Measurements from ENCODE around the gene CADPS2.

The CADPS2 gene

GRCh38 chr7:122695816-122696215, 190.4 kb downstream of the CADPS2 start:
- WGBS, 2 experiments, result 73 to 94% methylated on average over 1 of the region's 1 CpG
- no peak overlapping the region for H3K4me3 ChIP-seq (ENCODE audit: insufficient read depth, low read depth, low read length)

GRCh38 chr7:122694697-122695096, 191.6 kb downstream of the CADPS2 start:
- H3K4me3 ChIP-seq (ENCODE audit: insufficient read depth, low read depth, low read length), result no peak overlapping the region
- no peaks in the 10 kb centered on the region for H3K27me3 ChIP-seq (ENCODE audit: control insufficient read depth, insufficient read depth, low read length, poor library complexity, severe bottlenecking)
- no peaks in the 10 kb centered on the region for H3K36me3 ChIP-seq (ENCODE audit: control insufficient read depth, insufficient read depth, low read length)
- H3K4me1 ChIP-seq (ENCODE audit: control insufficient read depth, insufficient read depth, low read length), result no peaks in the 10 kb centered on the region
- H3K9me3 ChIP-seq (ENCODE audit: control insufficient read depth, low read length), result no peaks in the 10 kb centered on the region
- 77 to 100% methylated on average over 2 of the region's 2 CpGs for WGBS, 2 experiments
- no peak overlapping the region for H3K27ac ChIP-seq (ENCODE audit: insufficient read depth, low read depth, low read length, poor library complexity, severe bottlenecking)

More at GRCh38 chr7:122695816-122696215, 190.4 kb downstream of the CADPS2 start:
- no peaks in the 10 kb centered on the region for H3K27me3 ChIP-seq (ENCODE audit: control insufficient read depth, insufficient read depth, low read length, poor library complexity, severe bottlenecking)
- H3K27ac ChIP-seq (ENCODE audit: insufficient read depth, low read depth, low read length, poor library complexity, severe bottlenecking), result no peak overlapping the region
- H3K4me1 ChIP-seq (ENCODE audit: control insufficient read depth, insufficient read depth, low read length), result no peaks in the 10 kb centered on the region
- no peaks in the 10 kb centered on the region for H3K9me3 ChIP-seq (ENCODE audit: control insufficient read depth, low read length)
- no peaks in the 10 kb centered on the region for H3K36me3 ChIP-seq (ENCODE audit: control insufficient read depth, insufficient read depth, low read length)

- H3K4me1 ChIP-seq (ENCODE audit: control insufficient read depth, insufficient read depth, low read length), result no peaks in the 10 kb centered on the region
- no peaks in the 10 kb centered on the region for H3K9me3 ChIP-seq (ENCODE audit: control insufficient read depth, low read length)
- H3K4me3 ChIP-seq (ENCODE audit: insufficient read depth, low read depth, low read length), result no peak overlapping the region
- no peak overlapping the region for H3K27ac ChIP-seq (ENCODE audit: insufficient read depth, low read depth, low read length, poor library complexity, severe bottlenecking)
- H3K36me3 ChIP-seq (ENCODE audit: control insufficient read depth, insufficient read depth, low read length), result no peaks in the 10 kb centered on the region
- WGBS, 2 experiments, result 95% methylated on average over 3 of the region's 3 CpGs
- no peaks in the 10 kb centered on the region for H3K27me3 ChIP-seq (ENCODE audit: control insufficient read depth, insufficient read depth, low read length, poor library complexity, severe bottlenecking)
Observed at GRCh38 chr7:122692769-122693309, 193.4 kb downstream of the CADPS2 start.

GRCh38 chr7:122691569-122692235, 194.6 kb downstream of the CADPS2 start:
- no peaks in the 10 kb centered on the region for H3K36me3 ChIP-seq (ENCODE audit: control insufficient read depth, insufficient read depth, low read length)
- H3K27me3 ChIP-seq (ENCODE audit: control insufficient read depth, insufficient read depth, low read length, poor library complexity, severe bottlenecking), result no peaks in the 10 kb centered on the region
- no peaks in the 10 kb centered on the region for H3K4me1 ChIP-seq (ENCODE audit: control insufficient read depth, insufficient read depth, low read length)
- H3K27ac ChIP-seq (ENCODE audit: insufficient read depth, low read depth, low read length, poor library complexity, severe bottlenecking), result no peak overlapping the region
- 94 to 95% methylated on average over 14 of the region's 14 CpGs for WGBS, 2 experiments
- no peaks in the 10 kb centered on the region for H3K9me3 ChIP-seq (ENCODE audit: control insufficient read depth, low read length)
- H3K4me3 ChIP-seq (ENCODE audit: insufficient read depth, low read depth, low read length), result no peak overlapping the region

GRCh38 chr7:122689346-122690109, 196.7 kb downstream of the CADPS2 start:
- H3K4me3 ChIP-seq (ENCODE audit: insufficient read depth, low read depth, low read length), result no peak overlapping the region
- no peaks in the 10 kb centered on the region for H3K36me3 ChIP-seq (ENCODE audit: control insufficient read depth, insufficient read depth, low read length)
- H3K9me3 ChIP-seq (ENCODE audit: control insufficient read depth, low read length), result no peaks in the 10 kb centered on the region
- 93 to 94% methylated on average over 13 of the region's 13 CpGs for WGBS, 2 experiments
- no peak overlapping the region for H3K27ac ChIP-seq (ENCODE audit: insufficient read depth, low read depth, low read length, poor library complexity, severe bottlenecking)
- H3K27me3 ChIP-seq (ENCODE audit: control insufficient read depth, insufficient read depth, low read length, poor library complexity, severe bottlenecking), result no peaks in the 10 kb centered on the region
- H3K4me1 ChIP-seq (ENCODE audit: control insufficient read depth, insufficient read depth, low read length), result no peaks in the 10 kb centered on the region

- Histone ChIP-seq H3K27ac (ENCODE audit: insufficient read depth, low read depth, low read length, poor library complexity, severe bottlenecking) (no peak overlapping the region), H3K9me3 (ENCODE audit: control insufficient read depth, low read length) (no peaks in the 10 kb centered on the region), H3K36me3 (ENCODE audit: control insufficient read depth, insufficient read depth, low read length) (no peaks in the 10 kb centered on the region), H3K4me3 (ENCODE audit: insufficient read depth, low read depth, low read length) (no peak overlapping the region), H3K4me1 (ENCODE audit: control insufficient read depth, insufficient read depth, low read length) (no peaks in the 10 kb centered on the region), H3K27me3 (ENCODE audit: control insufficient read depth, insufficient read depth, low read length, poor library complexity, severe bottlenecking) (no peaks in the 10 kb centered on the region)
- WGBS, 2 experiments, result 74 to 79% methylated on average over 5 to 6 of the region's 6 CpGs
Observed at GRCh38 chr7:122688400-122688998, 197.8 kb downstream of the CADPS2 start.

- Histone ChIP-seq H3K9me3 (ENCODE audit: control insufficient read depth, low read length) (no peaks in the 10 kb centered on the region), H3K27me3 (ENCODE audit: control insufficient read depth, insufficient read depth, low read length, poor library complexity, severe bottlenecking) (no peaks in the 10 kb centered on the region), H3K36me3 (ENCODE audit: control insufficient read depth, insufficient read depth, low read length) (no peaks in the 10 kb centered on the region), H3K4me1 (ENCODE audit: control insufficient read depth, insufficient read depth, low read length) (no peaks in the 10 kb centered on the region), H3K27ac (ENCODE audit: insufficient read depth, low read depth, low read length, poor library complexity, severe bottlenecking) (no peak overlapping the region), H3K4me3 (ENCODE audit: insufficient read depth, low read depth, low read length) (no peak overlapping the region)
- WGBS, 2 experiments, result 69% methylated on average over 10 of the region's 10 CpGs
Observed at GRCh38 chr7:122686360-122686878, 199.8 kb downstream of the CADPS2 start.

GRCh38 chr7:122684504-122684903, 201.8 kb downstream of the CADPS2 start:
- H3K4me3 ChIP-seq (ENCODE audit: insufficient read depth, low read depth, low read length), result no peak overlapping the region
- no peaks in the 10 kb centered on the region for H3K36me3 ChIP-seq (ENCODE audit: control insufficient read depth, insufficient read depth, low read length)
- H3K27ac ChIP-seq (ENCODE audit: insufficient read depth, low read depth, low read length, poor library complexity, severe bottlenecking), result no peak overlapping the region
- H3K4me1 ChIP-seq (ENCODE audit: control insufficient read depth, insufficient read depth, low read length), result no peaks in the 10 kb centered on the region
- 100% methylated on average over 1 of the region's 2 CpGs; no CpG with 5 or more reads in 1 of the 2 experiments for WGBS, 2 experiments
- no peaks in the 10 kb centered on the region for H3K27me3 ChIP-seq (ENCODE audit: control insufficient read depth, insufficient read depth, low read length, poor library complexity, severe bottlenecking)
- no peaks in the 10 kb centered on the region for H3K9me3 ChIP-seq (ENCODE audit: control insufficient read depth, low read length)

GRCh38 chr7:122682815-122683550, 203.3 kb downstream of the CADPS2 start:
- Histone ChIP-seq H3K27me3 (ENCODE audit: control insufficient read depth, insufficient read depth, low read length, poor library complexity, severe bottlenecking) (no peaks in the 10 kb centered on the region), H3K9me3 (ENCODE audit: control insufficient read depth, low read length) (no peaks in the 10 kb centered on the region), H3K36me3 (ENCODE audit: control insufficient read depth, insufficient read depth, low read length) (no peaks in the 10 kb centered on the region), H3K4me3 (ENCODE audit: insufficient read depth, low read depth, low read length) (no peak overlapping the region), H3K27ac (ENCODE audit: insufficient read depth, low read depth, low read length, poor library complexity, severe bottlenecking) (no peak overlapping the region), H3K4me1 (ENCODE audit: control insufficient read depth, insufficient read depth, low read length) (no peaks in the 10 kb centered on the region)
- WGBS, 2 experiments, result 89 to 92% methylated on average over 6 of the region's 8 CpGs

Data from ectodermal cell (in vitro differentiated cells).